ENCODE data around the gene SCNN1A.

- TF ChIP-seq POLR2A (IDR thresholded peaks at IDR 0.05) (no peak), CTCF (IDR thresholded peaks at IDR 0.05) (no peak), EP300 (IDR thresholded peaks at IDR 0.05) (no peak)
Observed at GRCh38 chr12:6352193-6353173, 22.9 kb downstream of the SCNN1A start.

Data from ovary (tissue), 3 donors.